ENCODE results near the gene C16orf96.

- TF ChIP-seq POLR2AphosphoS5 (IDR thresholded peaks at IDR 0.05; ENCODE audit: low read depth, low read length) (no peak), CTCF (IDR thresholded peaks at IDR 0.05) (no peak)
These were observed 21.9 kb upstream of the C16orf96 start for GRCh38 chr16:4534151-4534790.

Data from Panc1 (cell line).